ENCODE measurements around the gene BMP2K. TPM values are rescaled to one million over a fixed set of nuclear protein-coding genes. Genes with fewer than 3 reads are reported as not detected.
A peak's percentile ranks its signal among the peaks of the same experiment; 100 is the strongest.

Gene BMP2K
- total and polyA plus RNA-seq, 2 of the 8 experiments (the other 6 are each of a cell fraction or from before 2014, with no cell fraction given), result 15.6 to 24.1 TPM

GRCh38 chr4:78809928-78810835 is 34.0 kb downstream of the BMP2K start:
- Histone ChIP-seq H4K20me1 (replicated peaks in 1 of 2; ENCODE audit: control insufficient read depth in 1 of 2, insufficient read depth in 2 of 2, low read length in 2 of 2) (peaks cover 0 to 1% of the 10 kb centered on the region in 2 experiments), H3K9me3 (ENCODE audit: insufficient read depth in 2 of 2, low read depth in 1 of 2, low read length in 1 of 2) (no peaks in the 10 kb centered on the region), H3K79me1 (ENCODE audit: low read depth, low read length) (no peaks in the 10 kb centered on the region; the same call in 1 of the 2 replicates), H3K56ac (replicated peaks; ENCODE audit: insufficient read length, low read depth, low read length) (no peak overlapping the region), H3K4ac (replicated peaks; ENCODE audit: insufficient read length, low read depth, low read length) (no peak overlapping the region), H3K18ac (ENCODE audit: extremely low read depth, low read length) (no peak overlapping the region), H2BK15ac (ENCODE audit: low read length) (no peak overlapping the region), H3K4me1 (replicated peaks in 1 of 4; ENCODE audit: control insufficient read depth in 3 of 4, insufficient read depth in 4 of 4, low read length in 3 of 4) (peaks cover 0 to 7% (median 3%) of the 10 kb centered on the region in 4 experiments; a peak in 2 of 7 replicates), H3K27ac (ENCODE audit: low read depth, low read length) (no peak overlapping the region), H3K4me2 (ENCODE audit: insufficient read depth in 1 of 2, low read depth in 2 of 2, low read length in 2 of 2) (peak overlapping the region in 1 of 2 experiments; percentile 36; a peak in 1 of 4 replicates), H4K91ac (replicated peaks; ENCODE audit: insufficient read length, low read length) (no peak overlapping the region), H2BK5ac (ENCODE audit: low read depth, low read length) (no peak overlapping the region; the same call in 1 of the 2 replicates), H3K79me2 (ENCODE audit: control insufficient read depth in 1 of 2, insufficient read depth in 2 of 2, low read length in 2 of 2) (peaks cover 0 to 57% of the 10 kb centered on the region in 2 experiments; a peak in 2 of 4 replicates), H3K27me3 (replicated peaks in 1 of 4; ENCODE audit: control insufficient read depth in 3 of 4, extremely low read depth in 1 of 4, insufficient read depth in 3 of 4, low read length in 3 of 4) (no peaks in the 10 kb centered on the region), H3K23ac (ENCODE audit: insufficient read length) (no peak overlapping the region), H2BK120ac (replicated peaks; ENCODE audit: low read depth, low read length) (no peak overlapping the region), H2BK12ac (ENCODE audit: low read depth, low read length) (no peak overlapping the region), H2AK5ac (ENCODE audit: low read depth, low read length) (no peak overlapping the region), H2BK20ac (ENCODE audit: low read length) (no peak overlapping the region), H3K23me2 (ENCODE audit: low read depth, low read length) (no peaks in the 10 kb centered on the region), H4K5ac (ENCODE audit: insufficient read length, low read depth, low read length) (no peak overlapping the region), H3K9ac (replicated peaks in 1 of 4; ENCODE audit: extremely low read depth in 1 of 4, low read depth in 3 of 4, low read length in 3 of 4) (no peak overlapping the region), H3K14ac (ENCODE audit: insufficient read length) (no peak overlapping the region), H2AFZ (ENCODE audit: low read length) (no peak overlapping the region), H3K36me3 (ENCODE audit: control insufficient read depth in 2 of 4, insufficient read depth in 4 of 4, low read length in 3 of 4) (no peaks in the 10 kb centered on the region), H4K8ac (ENCODE audit: extremely low read depth, insufficient read depth, low read length) (no peak overlapping the region), H3K4me3 (ENCODE audit: extremely low read depth in 1 of 4, insufficient read depth in 2 of 4, low read depth in 3 of 4, low read length in 4 of 4) (no peak overlapping the region)
- 85% methylated on average over 7 of the region's 7 CpGs; no CpG with 5 or more reads in 1 of the 2 experiments for WGBS, 2 experiments (ENCODE audit: extremely low coverage in 1 of 2, insufficient coverage in 1 of 2, insufficient read length in 1 of 2, insufficient replicate concordance in 2 of 2, low coverage in 1 of 2, low lambda C conversion rate in 2 of 2, missing lambda C conversion rate in 1 of 2)
- TF ChIP-seq BRCA1 (IDR thresholded peaks at IDR 0.05; ENCODE audit: low read depth, low read length) (no peak), CHD1 (IDR thresholded peaks at IDR 0.05; ENCODE audit: low read depth, low read length) (no peak), CBX5 (IDR thresholded peaks at IDR 0.05; ENCODE audit: low read depth, low read length) (no peak), EGR1 (IDR thresholded peaks at IDR 0.05; ENCODE audit: borderline replicate concordance, low read depth, low read length) (no peak), TAF1 (IDR thresholded peaks at IDR 0.05; ENCODE audit: low read depth, low read length) (no peak), EP300 (IDR thresholded peaks at IDR 0.05; ENCODE audit: borderline replicate concordance in 1 of 2, low read depth in 2 of 2, low read length in 2 of 2) (no peak), CTCF (IDR thresholded peaks at IDR 0.05; ENCODE audit: control extremely low read depth in 1 of 3, insufficient read depth in 1 of 3, low read depth in 1 of 3, low read length in 3 of 3) (no peak), SIRT6 (IDR thresholded peaks at IDR 0.05; ENCODE audit: low read length) (no peak), TAF7 (optimal IDR thresholded peaks at IDR 0.05; ENCODE audit: borderline replicate concordance, low read depth, low read length) (no peak)
- POLR2A ChIA-PET (ENCODE audit: partially characterized antibody), result interaction anchor here (1.2 kb wide), 1 partner anchor 30 kb away, joined by 3 read pairs; no protein-coding TSS in a partner anchor
- DNase-seq (ENCODE audit: low read depth in 1 of 2, low spot score in 2 of 2), result no peak
- CTCF ChIA-PET (ENCODE audit: partially characterized antibody), result interaction anchor here (0.6 to 1.8 kb wide), 7 partner anchors 9 to 197 kb away, joined by 3 to 5 read pairs (median 4); no protein-coding TSS in a partner anchor
- peak; percentile 95 for FAIRE-seq
